ENCODE results near the gene ACTL6B. TPM values are rescaled to one million over a fixed set of nuclear protein-coding genes. Genes with fewer than 3 reads are reported as not detected.
"Not testable (repeated sequence)": the region's sequence is repeated elsewhere in the genome, so short reads cannot be mapped to it uniquely, and the experiment has no call there.

The ACTL6B gene
- polyA plus RNA-seq (2012; ENCODE audit: insufficient read depth, insufficient read length) = not detected

GRCh38 chr7:100655908-100656674, at the start of gene ACTL6B:
TSS of gene ACTL6B (minus strand) at chr7:100656448. CDS start at chr7:100656354, 94 bp downstream.
- DNase-seq (ENCODE audit: low read depth, low spot score) = no peak
- H3K4me3 ChIP-seq (ENCODE audit: low read length) = no peak within 1 kb of the TSS

- DNase-seq (ENCODE audit: low read depth, low spot score) = peak; percentile 44
These were observed 49.1 kb upstream of the ACTL6B start for GRCh38 chr7:100705320-100705752.

GRCh38 chr7:100701089-100701488, 44.8 kb upstream of the ACTL6B start:
- not testable (repeated sequence) for H3K4me3 ChIP-seq (ENCODE audit: low read length); DNase-seq (ENCODE audit: low read depth, low spot score)

More at GRCh38 chr7:100705320-100705752, 49.1 kb upstream of the ACTL6B start:
- peak overlapping the region; percentile 95 for H3K4me3 ChIP-seq (ENCODE audit: low read length)

- no peak for DNase-seq (ENCODE audit: low read depth, low spot score)
- no peak overlapping the region for H3K4me3 ChIP-seq (ENCODE audit: low read length)
These were observed 42.8 kb upstream of the ACTL6B start for GRCh38 chr7:100699018-100699417.

- H3K4me3 ChIP-seq (ENCODE audit: low read length) = no peak overlapping the region
- no peak for DNase-seq (ENCODE audit: low read depth, low spot score)
These were observed 39.9 kb upstream of the ACTL6B start for GRCh38 chr7:100696123-100696521.

GRCh38 chr7:100694098-100694745, 38.0 kb upstream of the ACTL6B start, which contains the start of gene GIGYF1:
TSS of gene GIGYF1 (minus strand) at chr7:100694250. CDS start at chr7:100688238, 6,012 bp downstream.
- peak within 1 kb of the TSS; percentile 91 for H3K4me3 ChIP-seq (ENCODE audit: low read length)
- DNase-seq (ENCODE audit: low read depth, low spot score) = no peak

- no peak for DNase-seq (ENCODE audit: low read depth, low spot score)
- peak overlapping the region; percentile 91 for H3K4me3 ChIP-seq (ENCODE audit: low read length)
These were observed 37.3 kb upstream of the ACTL6B start for GRCh38 chr7:100693312-100694097.

GRCh38 chr7:100692578-100692961, 36.3 kb upstream of the ACTL6B start:
- no peak for DNase-seq (ENCODE audit: low read depth, low spot score)
- peak overlapping the region; percentile 91 for H3K4me3 ChIP-seq (ENCODE audit: low read length)

GRCh38 chr7:100691676-100692577, 35.7 kb upstream of the ACTL6B start:
- peak overlapping the region; percentile 91 for H3K4me3 ChIP-seq (ENCODE audit: low read length)

GRCh38 chr7:100689230-100690135, 33.2 kb upstream of the ACTL6B start:
- no peak for DNase-seq (ENCODE audit: low read depth, low spot score)
- no peak overlapping the region for H3K4me3 ChIP-seq (ENCODE audit: low read length)

More at GRCh38 chr7:100691676-100692577, 35.7 kb upstream of the ACTL6B start:
- peak; percentile 68 for DNase-seq (ENCODE audit: low read depth, low spot score)

GRCh38 chr7:100688326-100688860, 32.1 kb upstream of the ACTL6B start:
- H3K4me3 ChIP-seq (ENCODE audit: low read length) = no peak overlapping the region

GRCh38 chr7:100687751-100688300, 31.6 kb upstream of the ACTL6B start:
- no peak overlapping the region for H3K4me3 ChIP-seq (ENCODE audit: low read length)
- no peak for DNase-seq (ENCODE audit: low read depth, low spot score)

More at GRCh38 chr7:100688326-100688860, 32.1 kb upstream of the ACTL6B start:
- no peak for DNase-seq (ENCODE audit: low read depth, low spot score)

- no peak overlapping the region for H3K4me3 ChIP-seq (ENCODE audit: low read length)
- no peak for DNase-seq (ENCODE audit: low read depth, low spot score)
These were observed 31.0 kb upstream of the ACTL6B start for GRCh38 chr7:100687261-100687660.

GRCh38 chr7:100686822-100687211, 30.6 kb upstream of the ACTL6B start:
- H3K4me3 ChIP-seq (ENCODE audit: low read length) = no peak overlapping the region
- DNase-seq (ENCODE audit: low read depth, low spot score) = no peak

GRCh38 chr7:100686201-100686821, 30.1 kb upstream of the ACTL6B start:
- no peak for DNase-seq (ENCODE audit: low read depth, low spot score)
- no peak overlapping the region for H3K4me3 ChIP-seq (ENCODE audit: low read length)

- no peak overlapping the region for H3K4me3 ChIP-seq (ENCODE audit: low read length)
- DNase-seq (ENCODE audit: low read depth, low spot score) = no peak
These were observed 29.4 kb upstream of the ACTL6B start for GRCh38 chr7:100685631-100686145.

Measured in Jurkat, Clone E6-1 (cell line).